SK-N-SH treated with all-trans-retinoic acid at 6 μM for 48 hours (cell line): ENCODE results near the gene PPA2.

Experiments used
- CSRNP3 ChIP-seq: fragments of 250-450 bp; sonication (Bioruptor Pico); IDR thresholded peaks from 2 replicates; pipeline ENCODE4 v1.5.1; 2021; ENCODE audit warnings: mild to moderate bottlenecking, moderate library complexity
- OSR1 ChIP-seq: fragments of 250-450 bp; sonication (Bioruptor Pico); IDR thresholded peaks from 2 replicates; pipeline ENCODE4 v1.8.0; 2022; ENCODE audit warnings: moderate library complexity, mild to moderate bottlenecking, inconsistent platforms
- PATZ1 ChIP-seq: fragments of 250-450 bp; sonication (Bioruptor Pico); IDR thresholded peaks from 2 replicates; pipeline ENCODE4 v1.8.0; 2020; ENCODE audit warnings: mild to moderate bottlenecking, moderate library complexity, borderline replicate concordance
- PPARA ChIP-seq: fragments of 250-450 bp; sonication (Bioruptor Pico); IDR thresholded peaks from 2 replicates; pipeline ENCODE4 v1.5.0; 2020; ENCODE audit warnings: mild to moderate bottlenecking, borderline replicate concordance
- RARB ChIP-seq: fragments of 250-450 bp; sonication (Bioruptor Pico); IDR thresholded peaks from 2 replicates; pipeline ENCODE4 v1.8.0; 2021; ENCODE audit warnings: mild to moderate bottlenecking, moderate library complexity
- TCF4 ChIP-seq: fragments of 250-450 bp; sonication (Bioruptor Pico); IDR thresholded peaks from 2 replicates; pipeline ENCODE4 v1.8.0; 2021; ENCODE audit warnings: mild to moderate bottlenecking, moderate library complexity, borderline replicate concordance
- TOX ChIP-seq: fragments of 250-450 bp; sonication (Bioruptor Pico); IDR thresholded peaks from 2 replicates; pipeline ENCODE4 v1.8.0; 2021; ENCODE audit warnings: mild to moderate bottlenecking, moderate library complexity, borderline replicate concordance
- TSHZ2 ChIP-seq: fragments of 250-450 bp; sonication (Bioruptor Pico); IDR thresholded peaks from 2 replicates; pipeline ENCODE4 v1.5.0; 2020; ENCODE audit warnings: mild to moderate bottlenecking, moderate library complexity
- ZC3H10 ChIP-seq: fragments of 250-450 bp; sonication (Bioruptor Pico); IDR thresholded peaks from 2 replicates; pipeline ENCODE4 v1.5.1; 2021; ENCODE audit warnings: mild to moderate bottlenecking, moderate library complexity
- ZFP30 ChIP-seq: fragments of 450-650 bp; formaldehyde crosslinking; IDR thresholded peaks from 2 replicates; pipeline ENCODE4 v1.5.0; 2022; ENCODE audit warnings: mild to moderate bottlenecking, moderate library complexity
- ZNF565 ChIP-seq: fragments of 450-650 bp; formaldehyde crosslinking; conservative IDR thresholded peaks from 2 replicates; pipeline ENCODE4 v1.5.0; 2020; ENCODE audit warnings: low read depth, mild to moderate bottlenecking, moderate library complexity
- ZNF8 ChIP-seq: fragments of 450-650 bp; formaldehyde crosslinking; IDR thresholded peaks from 2 replicates; pipeline ENCODE4 v1.5.0; 2020; ENCODE audit warnings: mild to moderate bottlenecking, moderate library complexity

GRCh38 chr4:105462576-105462975 is 11.3 kb downstream of the PPA2 start:
- TF ChIP-seq OSR1 (CRISPR knock-in tag) (no peak), ZNF565 (CRISPR knock-in tag) (no peak), ZFP30 (CRISPR knock-in tag) (no peak), TSHZ2 (CRISPR knock-in tag) (no peak), PATZ1 (CRISPR knock-in tag) (no peak), ZNF8 (CRISPR knock-in tag) (no peak), CSRNP3 (no peak), ZC3H10 (CRISPR knock-in tag) (no peak), TCF4 (no peak), PPARA (CRISPR knock-in tag) (no peak), RARB (no peak), TOX (CRISPR knock-in tag) (no peak)
